GM18502 (cell line): ENCODE data around the gene GRIN2A.

Experiments
- ATAC-seq: cut with Tn5 transposase; IDR thresholded peaks from one replicate; pipeline ENCODE4 v1.9.1; 2021; ENCODE audit warnings: mild to moderate bottlenecking; ENCODE audit not compliant: unreplicated experiment, poor library complexity

The GRIN2A gene

GRCh38 chr16:9736547-9736946 is 445.7 kb downstream of the GRIN2A start:
- ATAC-seq, result no peak

DNA sequence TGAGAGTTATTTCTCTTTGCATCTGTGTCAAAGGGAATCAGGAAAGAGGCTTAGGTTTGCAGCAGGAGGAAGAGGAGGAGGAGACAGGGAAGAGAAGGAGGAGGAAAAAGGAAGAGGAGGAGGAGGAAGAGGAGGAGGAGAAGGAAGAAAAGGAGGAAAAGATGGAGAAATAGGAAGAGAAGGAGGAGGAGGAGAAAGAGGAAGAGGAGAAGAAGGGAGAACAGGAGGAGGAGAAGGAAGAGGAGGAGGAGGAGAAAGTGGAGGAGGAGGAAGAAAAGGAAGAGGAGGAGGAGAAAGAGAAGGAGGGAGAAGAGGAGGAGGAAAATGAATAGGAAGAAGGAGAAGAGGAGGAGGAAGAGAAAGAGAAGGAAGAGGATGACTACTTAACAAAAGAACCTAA is 459.1 kb downstream of the GRIN2A start:
- ATAC-seq, result no peak

- ATAC-seq, result no peak
These were observed 468.3 kb downstream of the GRIN2A start for GRCh38 chr16:9713907-9714306.

DNA sequence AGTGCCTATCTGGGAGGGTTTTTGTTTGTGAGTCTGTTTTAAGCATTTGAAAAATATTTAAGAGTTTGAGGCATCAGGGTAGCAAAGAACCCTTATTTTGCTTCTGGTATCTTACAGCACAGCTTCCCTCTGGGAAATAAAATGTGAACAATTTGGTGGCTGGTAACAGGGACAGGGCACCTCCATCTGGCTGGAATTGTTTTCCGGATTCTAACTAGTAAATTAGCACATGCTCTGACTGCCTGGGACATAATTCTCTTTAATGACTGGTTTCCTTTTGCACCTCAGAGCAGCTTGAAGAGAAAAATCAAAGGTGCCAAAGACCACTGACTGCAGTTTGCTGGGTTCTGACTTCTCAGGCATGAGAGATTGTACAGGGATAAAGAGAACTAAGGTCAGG is 469.1 kb downstream of the GRIN2A start:
- ATAC-seq, result no peak

- no peak for ATAC-seq
These were observed 473.1 kb downstream of the GRIN2A start for GRCh38 chr16:9708972-9709620.

DNA sequence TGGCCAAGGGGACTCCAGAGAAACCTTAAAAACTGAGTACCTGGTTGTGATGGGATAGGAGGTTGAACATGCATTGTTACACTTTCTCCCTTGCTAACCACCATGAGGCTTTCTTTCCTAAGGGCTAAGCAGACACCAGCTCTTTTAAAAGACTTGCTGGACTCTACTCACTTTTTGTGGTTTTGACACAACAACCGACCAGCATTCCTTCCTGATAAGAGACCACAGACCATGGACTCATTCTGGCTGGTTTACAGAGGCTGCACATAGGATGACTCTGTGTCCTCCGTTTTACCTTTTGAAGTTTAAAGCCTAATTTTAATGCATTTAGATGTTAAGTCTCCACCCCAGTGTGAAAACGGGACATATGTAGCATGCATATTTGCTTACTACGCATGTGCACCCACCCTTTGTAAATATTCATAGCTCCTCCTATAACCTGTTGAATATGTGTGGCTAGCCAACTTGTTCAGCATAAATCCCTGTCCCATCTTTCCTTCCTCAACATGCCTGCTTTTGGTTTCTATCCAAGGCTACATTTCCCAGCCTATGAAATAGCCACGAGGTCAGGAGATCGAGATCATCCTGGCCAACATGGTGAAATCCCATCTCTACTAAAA is 475.9 kb downstream of the GRIN2A start:
- no peak for ATAC-seq

DNA sequence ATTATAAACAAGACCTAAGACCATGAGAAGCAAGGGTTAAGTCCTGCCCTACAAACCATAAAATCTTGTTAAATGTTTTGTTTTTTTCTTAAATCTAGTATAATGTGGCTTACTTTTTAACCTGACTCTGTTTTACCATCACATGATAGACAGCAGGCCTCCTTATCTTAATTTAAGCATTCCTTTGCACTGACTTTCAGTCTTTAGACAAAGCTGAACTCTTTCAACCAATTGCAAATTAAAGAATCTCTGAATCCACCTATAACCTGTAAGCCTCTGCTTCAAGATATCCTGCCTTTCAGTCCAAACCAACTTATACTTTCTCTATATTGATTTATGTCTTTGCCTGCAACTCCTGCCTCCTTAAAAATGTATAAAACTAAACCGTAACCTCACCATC is 478.5 kb downstream of the GRIN2A start:
- no peak for ATAC-seq
